K562 (cell line): ENCODE data around the gene ZFAND3. TPM values are rescaled to one million over a fixed set of nuclear protein-coding genes. Genes with fewer than 3 reads are reported as not detected.

ENCODE experiments used
- BRF1 ChIP-seq: IDR thresholded peaks from 3 replicates; pipeline ENCODE4 v1.6.1; 2011; ENCODE audit warnings: borderline replicate concordance, mild to moderate bottlenecking; ENCODE audit not compliant: insufficient read length; ENCODE audit errors: extremely low read depth
- CHCHD3 ChIP-seq: fragments of 250-450 bp; sonication (Bioruptor Pico); IDR thresholded peaks from 2 replicates; pipeline ENCODE4 v2.1.2; 2022; ENCODE audit warnings: mild to moderate bottlenecking
- EP400 ChIP-seq: fragments of 450-650 bp; IDR thresholded peaks from 2 replicates; pipeline ENCODE4 v1.6.1; 2017; ENCODE audit warnings: antibody characterized with exemption, mild to moderate bottlenecking, moderate library complexity
- NR4A1 ChIP-seq, 2 experiments: fragments of 250-450 bp in 1 of 2; fragments of 450-650 bp in 1 of 2; sonication (Bioruptor Pico) in 1 of 2; IDR thresholded peaks; 2 replicates each; pipeline versions ENCODE4 v1.4.0 to v1.6.1; 2016 to 2020; ENCODE audit warnings: mild to moderate bottlenecking in 2 of 2, missing compliant biosample characterization in 1 of 2, missing genetic modification characterization in 1 of 2, moderate library complexity in 1 of 2
- RCOR1 ChIP-seq, 2 experiments: IDR thresholded peaks; 2 replicates each; pipeline ENCODE4 v1.6.1; 2012; ENCODE audit warnings: low read depth in 2 of 2, low read length in 2 of 2, borderline replicate concordance in 1 of 2, improper control_type of control experiment in 1 of 2
- SMARCA4 ChIP-seq: fragments of 450-650 bp; IDR thresholded peaks from 2 replicates; pipeline ENCODE4 v1.6.1; 2016
- SRSF3 ChIP-seq: fragments of 200-400 bp; formaldehyde crosslinking; IDR thresholded peaks from 2 replicates; pipeline ENCODE4 v1.6.1; 2016; ENCODE audit warnings: mild to moderate bottlenecking, low read length, moderate library complexity; ENCODE audit not compliant: insufficient read depth
- TRIM24 ChIP-seq, 2 experiments: fragments of 450-650 bp; IDR thresholded peaks; 2 replicates each; pipeline ENCODE4 v1.6.1; 2016
- ZNF197 ChIP-seq: fragments of 200-800 bp; sonication (Bioruptor generic); IDR thresholded peaks from 2 replicates; pipeline ENCODE4 v1.6.1; 2016; ENCODE audit warnings: low read depth, missing genetic modification characterization, missing compliant biosample characterization
- ZNF212 ChIP-seq: fragments of 450-650 bp; formaldehyde crosslinking; IDR thresholded peaks from 2 replicates; pipeline ENCODE4 v1.4.0; 2020; ENCODE audit warnings: mild to moderate bottlenecking
- ZNF778 ChIP-seq: fragments of 450-650 bp; formaldehyde crosslinking; IDR thresholded peaks from 2 replicates; pipeline ENCODE4 v1.4.0; 2020; ENCODE audit warnings: mild to moderate bottlenecking, moderate library complexity
- polyA plus RNA-seq, 8 experiments: library from polyadenylated mRNA; depleted of rRNA in 4 of 8; stranded (reverse) in 5 of 8; unstranded in 3 of 8; fragments of >200 nt; fragmentation: Nextera tagmentation in 2 of 8; fragmentation: Illumina TruSeq in 1 of 8; extraction: Ambion mirVana in 2 of 8; extraction: Trizol in 1 of 8; gene quantifications; 2 replicates each; pipeline versions ENCODE4 v1.2.1 to v1.2.3, GENCODE V29; 2011 to 2014; ENCODE audit warnings: inconsistent platforms in 1 of 8, missing spikeins in 1 of 8
- total RNA-seq, 7 experiments: library from RNA; depleted of rRNA in 6 of 7; stranded (reverse); fragments of >200 nt in 6 of 7; fragmentation: Illumina TruSeq in 2 of 7; extraction: Trizol in 2 of 7; gene quantifications; 2 replicates each; pipeline versions ENCODE4 v1.2.1 to v1.2.3, GENCODE V29; 2011 to 2021; ENCODE audit warnings: low replicate concordance in 1 of 7
- TF ChIP-seq, protein P1 (sequence below): fragments of 450-650 bp; conservative IDR thresholded peaks from 2 replicates; pipeline ENCODE4 v1.6.1; 2016; ENCODE audit warnings: missing genetic modification characterization, low read depth, mild to moderate bottlenecking, control low read depth, missing compliant biosample characterization
- TF ChIP-seq, protein P2 (sequence below), 3 experiments: IDR thresholded peaks in 2 of 3; conservative IDR thresholded peaks in 1 of 3; 2 replicates each; pipeline ENCODE4 v1.5.1; 2011 to 2012; ENCODE audit warnings: low read length in 3 of 3, mild to moderate bottlenecking in 3 of 3, control low read depth in 2 of 3, improper control_type of control experiment in 1 of 3, inconsistent platforms in 1 of 3, low read depth in 1 of 3, mixed read lengths in 1 of 3, moderate library complexity in 1 of 3; ENCODE audit not compliant: insufficient read depth in 2 of 3
- TF ChIP-seq, protein P3 (sequence below): fragments of 250-450 bp; sonication (Bioruptor Pico); IDR thresholded peaks from 2 replicates; pipeline ENCODE4 v1.9.0; 2021; ENCODE audit warnings: mild to moderate bottlenecking, inconsistent platforms
- TF ChIP-seq, protein P4 (sequence below), 2 experiments: fragments of 450-650 bp; IDR thresholded peaks; 2 replicates each; pipeline ENCODE4 v1.6.1; 2018; ENCODE audit warnings: mild to moderate bottlenecking in 2 of 2, low read depth in 1 of 2; ENCODE audit not compliant: partially characterized antibody in 2 of 2

Gene ZFAND3
- total and polyA plus RNA-seq, 9 of the 15 experiments (the other 6 are each of a cell fraction or from before 2014, with no cell fraction given): 0.81 to 26.6 (median 11.8) TPM

- TF ChIP-seq SMARCA4 (peak; percentile 75; the same call in 1 of the 2 replicates), CHCHD3 (CRISPR knock-in tag) (no peak), BRF1 (no peak), ZNF778 (no peak), RCOR1 (IDR thresholded peaks at IDR 0.05; ENCODE audit: borderline replicate concordance in 1 of 2, low read depth in 2 of 2, low read length in 2 of 2) (no peak), TRIM24 (IDR thresholded peaks at IDR 0.05) (peak; percentile 79 to 94; a peak in 2 of 4 replicates), ZNF197 (CRISPR knock-in tag) (peak; percentile 68; the same call in 1 of the 2 replicates), EP400 (peak; percentile 73), NR4A1 (CRISPR knock-in tag; IDR thresholded peaks at IDR 0.05) (no peak), NR4A1 (tag; IDR thresholded peaks at IDR 0.05) (0 out of 2 replicates have a peak, but pooled peaks have one; percentile 45), ZNF212 (CRISPR knock-in tag) (no peak), SRSF3 (no peak)
- TF ChIP-seq, protein P1, sequence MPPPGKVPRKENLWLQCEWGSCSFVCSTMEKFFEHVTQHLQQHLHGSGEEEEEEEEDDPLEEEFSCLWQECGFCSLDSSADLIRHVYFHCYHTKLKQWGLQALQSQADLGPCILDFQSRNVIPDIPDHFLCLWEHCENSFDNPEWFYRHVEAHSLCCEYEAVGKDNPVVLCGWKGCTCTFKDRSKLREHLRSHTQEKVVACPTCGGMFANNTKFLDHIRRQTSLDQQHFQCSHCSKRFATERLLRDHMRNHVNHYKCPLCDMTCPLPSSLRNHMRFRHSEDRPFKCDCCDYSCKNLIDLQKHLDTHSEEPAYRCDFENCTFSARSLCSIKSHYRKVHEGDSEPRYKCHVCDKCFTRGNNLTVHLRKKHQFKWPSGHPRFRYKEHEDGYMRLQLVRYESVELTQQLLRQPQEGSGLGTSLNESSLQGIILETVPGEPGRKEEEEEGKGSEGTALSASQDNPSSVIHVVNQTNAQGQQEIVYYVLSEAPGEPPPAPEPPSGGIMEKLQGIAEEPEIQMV: peak; percentile 35; the same call in 1 of the 2 replicates
- TF ChIP-seq, protein P2, sequence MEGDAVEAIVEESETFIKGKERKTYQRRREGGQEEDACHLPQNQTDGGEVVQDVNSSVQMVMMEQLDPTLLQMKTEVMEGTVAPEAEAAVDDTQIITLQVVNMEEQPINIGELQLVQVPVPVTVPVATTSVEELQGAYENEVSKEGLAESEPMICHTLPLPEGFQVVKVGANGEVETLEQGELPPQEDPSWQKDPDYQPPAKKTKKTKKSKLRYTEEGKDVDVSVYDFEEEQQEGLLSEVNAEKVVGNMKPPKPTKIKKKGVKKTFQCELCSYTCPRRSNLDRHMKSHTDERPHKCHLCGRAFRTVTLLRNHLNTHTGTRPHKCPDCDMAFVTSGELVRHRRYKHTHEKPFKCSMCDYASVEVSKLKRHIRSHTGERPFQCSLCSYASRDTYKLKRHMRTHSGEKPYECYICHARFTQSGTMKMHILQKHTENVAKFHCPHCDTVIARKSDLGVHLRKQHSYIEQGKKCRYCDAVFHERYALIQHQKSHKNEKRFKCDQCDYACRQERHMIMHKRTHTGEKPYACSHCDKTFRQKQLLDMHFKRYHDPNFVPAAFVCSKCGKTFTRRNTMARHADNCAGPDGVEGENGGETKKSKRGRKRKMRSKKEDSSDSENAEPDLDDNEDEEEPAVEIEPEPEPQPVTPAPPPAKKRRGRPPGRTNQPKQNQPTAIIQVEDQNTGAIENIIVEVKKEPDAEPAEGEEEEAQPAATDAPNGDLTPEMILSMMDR (IDR thresholded peaks at IDR 0.05 in 2 of 3, conservative IDR thresholded peaks at IDR 0.05 in 1 of 3; ENCODE audit: insufficient read depth in 2 of 3, low read depth in 1 of 3, low read length in 3 of 3): no peak
- TF ChIP-seq, protein P3, sequence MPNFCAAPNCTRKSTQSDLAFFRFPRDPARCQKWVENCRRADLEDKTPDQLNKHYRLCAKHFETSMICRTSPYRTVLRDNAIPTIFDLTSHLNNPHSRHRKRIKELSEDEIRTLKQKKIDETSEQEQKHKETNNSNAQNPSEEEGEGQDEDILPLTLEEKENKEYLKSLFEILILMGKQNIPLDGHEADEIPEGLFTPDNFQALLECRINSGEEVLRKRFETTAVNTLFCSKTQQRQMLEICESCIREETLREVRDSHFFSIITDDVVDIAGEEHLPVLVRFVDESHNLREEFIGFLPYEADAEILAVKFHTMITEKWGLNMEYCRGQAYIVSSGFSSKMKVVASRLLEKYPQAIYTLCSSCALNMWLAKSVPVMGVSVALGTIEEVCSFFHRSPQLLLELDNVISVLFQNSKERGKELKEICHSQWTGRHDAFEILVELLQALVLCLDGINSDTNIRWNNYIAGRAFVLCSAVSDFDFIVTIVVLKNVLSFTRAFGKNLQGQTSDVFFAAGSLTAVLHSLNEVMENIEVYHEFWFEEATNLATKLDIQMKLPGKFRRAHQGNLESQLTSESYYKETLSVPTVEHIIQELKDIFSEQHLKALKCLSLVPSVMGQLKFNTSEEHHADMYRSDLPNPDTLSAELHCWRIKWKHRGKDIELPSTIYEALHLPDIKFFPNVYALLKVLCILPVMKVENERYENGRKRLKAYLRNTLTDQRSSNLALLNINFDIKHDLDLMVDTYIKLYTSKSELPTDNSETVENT: no peak
- TF ChIP-seq, protein P4, sequence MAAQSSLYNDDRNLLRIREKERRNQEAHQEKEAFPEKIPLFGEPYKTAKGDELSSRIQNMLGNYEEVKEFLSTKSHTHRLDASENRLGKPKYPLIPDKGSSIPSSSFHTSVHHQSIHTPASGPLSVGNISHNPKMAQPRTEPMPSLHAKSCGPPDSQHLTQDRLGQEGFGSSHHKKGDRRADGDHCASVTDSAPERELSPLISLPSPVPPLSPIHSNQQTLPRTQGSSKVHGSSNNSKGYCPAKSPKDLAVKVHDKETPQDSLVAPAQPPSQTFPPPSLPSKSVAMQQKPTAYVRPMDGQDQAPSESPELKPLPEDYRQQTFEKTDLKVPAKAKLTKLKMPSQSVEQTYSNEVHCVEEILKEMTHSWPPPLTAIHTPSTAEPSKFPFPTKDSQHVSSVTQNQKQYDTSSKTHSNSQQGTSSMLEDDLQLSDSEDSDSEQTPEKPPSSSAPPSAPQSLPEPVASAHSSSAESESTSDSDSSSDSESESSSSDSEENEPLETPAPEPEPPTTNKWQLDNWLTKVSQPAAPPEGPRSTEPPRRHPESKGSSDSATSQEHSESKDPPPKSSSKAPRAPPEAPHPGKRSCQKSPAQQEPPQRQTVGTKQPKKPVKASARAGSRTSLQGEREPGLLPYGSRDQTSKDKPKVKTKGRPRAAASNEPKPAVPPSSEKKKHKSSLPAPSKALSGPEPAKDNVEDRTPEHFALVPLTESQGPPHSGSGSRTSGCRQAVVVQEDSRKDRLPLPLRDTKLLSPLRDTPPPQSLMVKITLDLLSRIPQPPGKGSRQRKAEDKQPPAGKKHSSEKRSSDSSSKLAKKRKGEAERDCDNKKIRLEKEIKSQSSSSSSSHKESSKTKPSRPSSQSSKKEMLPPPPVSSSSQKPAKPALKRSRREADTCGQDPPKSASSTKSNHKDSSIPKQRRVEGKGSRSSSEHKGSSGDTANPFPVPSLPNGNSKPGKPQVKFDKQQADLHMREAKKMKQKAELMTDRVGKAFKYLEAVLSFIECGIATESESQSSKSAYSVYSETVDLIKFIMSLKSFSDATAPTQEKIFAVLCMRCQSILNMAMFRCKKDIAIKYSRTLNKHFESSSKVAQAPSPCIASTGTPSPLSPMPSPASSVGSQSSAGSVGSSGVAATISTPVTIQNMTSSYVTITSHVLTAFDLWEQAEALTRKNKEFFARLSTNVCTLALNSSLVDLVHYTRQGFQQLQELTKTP (IDR thresholded peaks at IDR 0.05; ENCODE audit: low read depth in 1 of 2, partially characterized antibody in 2 of 2): peak; percentile 1 to 55
These were observed 20.8 kb downstream of the ZFAND3 start (continued) for GRCh38 chr6:37840143-37840939.
